Right atrium auricular region (tissue), 2 donors: Measurements from ENCODE around the gene PPP2R2C. TPM values are rescaled to one million over a fixed set of nuclear protein-coding genes. Genes with fewer than 3 reads are reported as not detected.

Experiments used
- DNase-seq: peaks from one replicate; pipeline ENCODE4 v3.0.0-alpha.2; 2019; ENCODE audit warnings: low spot score
- H3K27ac ChIP-seq, 2 donors: fragments of 200-600 bp; sonication (generic); 1 replicate in 1 of 2; 2 replicates in 1 of 2; pipeline ENCODE4 v1.5.1; 2016 to 2019
- H3K27me3 ChIP-seq, 2 donors: fragments of 200-600 bp; sonication (generic); one replicate each; pipeline versions ENCODE4 v1.5.1 to v1.6.0; 2017 to 2019
- H3K36me3 ChIP-seq: fragments of 200-600 bp; sonication (generic); one replicate; pipeline ENCODE4 v1.5.1; 2016
- H3K4me1 ChIP-seq, 2 donors: fragments of 200-600 bp; sonication (generic); one replicate each; pipeline versions ENCODE4 v1.5.1 to v1.6.0; 2017 to 2019
- H3K4me3 ChIP-seq, 2 donors: fragments of 200-600 bp; sonication (generic); 1 replicate in 1 of 2; 2 replicates in 1 of 2; pipeline ENCODE4 v1.5.1; 2017 to 2019; ENCODE audit warnings: mild to moderate bottlenecking in 1 of 2, moderate library complexity in 1 of 2
- H3K9me3 ChIP-seq, 2 donors: fragments of 200-600 bp; sonication (generic); one replicate each; pipeline ENCODE4 v1.5.1; 2019
- total RNA-seq, 2 donors: library from RNA; depleted of rRNA; stranded (reverse); fragments of >200 nt; gene quantifications; one replicate each; pipeline ENCODE4 v1.1.0, GENCODE V29; 2016
- TF ChIP-seq, protein P1 (sequence below), 2 donors: fragments of 200-600 bp; sonication (generic); IDR thresholded peaks; one replicate each; pipeline ENCODE4 v1.5.1; 2019; ENCODE audit warnings: antibody characterized with exemption in 2 of 2

Gene PPP2R2C
- total RNA-seq, 2 donors from 2014 or later: 4.6 to 5.7 TPM

- no peak for DNase-seq
- Histone ChIP-seq H3K9me3 (no peaks in the 10 kb centered on the region), H3K36me3 (peaks cover 47% of the 10 kb centered on the region), H3K27me3 (no peaks in the 10 kb centered on the region), H3K27ac (no peak overlapping the region), H3K4me3 (no peak overlapping the region), H3K4me1 (no peaks in the 10 kb centered on the region)
- TF ChIP-seq, protein P1, sequence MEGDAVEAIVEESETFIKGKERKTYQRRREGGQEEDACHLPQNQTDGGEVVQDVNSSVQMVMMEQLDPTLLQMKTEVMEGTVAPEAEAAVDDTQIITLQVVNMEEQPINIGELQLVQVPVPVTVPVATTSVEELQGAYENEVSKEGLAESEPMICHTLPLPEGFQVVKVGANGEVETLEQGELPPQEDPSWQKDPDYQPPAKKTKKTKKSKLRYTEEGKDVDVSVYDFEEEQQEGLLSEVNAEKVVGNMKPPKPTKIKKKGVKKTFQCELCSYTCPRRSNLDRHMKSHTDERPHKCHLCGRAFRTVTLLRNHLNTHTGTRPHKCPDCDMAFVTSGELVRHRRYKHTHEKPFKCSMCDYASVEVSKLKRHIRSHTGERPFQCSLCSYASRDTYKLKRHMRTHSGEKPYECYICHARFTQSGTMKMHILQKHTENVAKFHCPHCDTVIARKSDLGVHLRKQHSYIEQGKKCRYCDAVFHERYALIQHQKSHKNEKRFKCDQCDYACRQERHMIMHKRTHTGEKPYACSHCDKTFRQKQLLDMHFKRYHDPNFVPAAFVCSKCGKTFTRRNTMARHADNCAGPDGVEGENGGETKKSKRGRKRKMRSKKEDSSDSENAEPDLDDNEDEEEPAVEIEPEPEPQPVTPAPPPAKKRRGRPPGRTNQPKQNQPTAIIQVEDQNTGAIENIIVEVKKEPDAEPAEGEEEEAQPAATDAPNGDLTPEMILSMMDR (IDR thresholded peaks at IDR 0.05): no peak
These were observed 170.5 kb downstream of the PPP2R2C start for GRCh38 chr4:6301732-6302442.

GRCh38 chr4:6301051-6301731 is 171.2 kb downstream of the PPP2R2C start:
- H3K27ac ChIP-seq: no peak overlapping the region
- TF ChIP-seq, protein P1 (IDR thresholded peaks at IDR 0.05): no peak
- H3K9me3 ChIP-seq: no peaks in the 10 kb centered on the region
- H3K4me3 ChIP-seq: no peak overlapping the region
- H3K27me3 ChIP-seq: no peaks in the 10 kb centered on the region
- no peak for DNase-seq
- H3K36me3 ChIP-seq: peaks cover 50% of the 10 kb centered on the region
- no peaks in the 10 kb centered on the region for H3K4me1 ChIP-seq

GRCh38 chr4:6300359-6300758 is 172.1 kb downstream of the PPP2R2C start:
- no peaks in the 10 kb centered on the region for H3K9me3 ChIP-seq
- H3K4me1 ChIP-seq: no peaks in the 10 kb centered on the region
- H3K36me3 ChIP-seq: peaks cover 58% of the 10 kb centered on the region
- no peaks in the 10 kb centered on the region for H3K27me3 ChIP-seq
- H3K27ac ChIP-seq: no peak overlapping the region
- no peak overlapping the region for H3K4me3 ChIP-seq
- DNase-seq: no peak
- TF ChIP-seq, protein P1 (IDR thresholded peaks at IDR 0.05): no peak

DNA sequence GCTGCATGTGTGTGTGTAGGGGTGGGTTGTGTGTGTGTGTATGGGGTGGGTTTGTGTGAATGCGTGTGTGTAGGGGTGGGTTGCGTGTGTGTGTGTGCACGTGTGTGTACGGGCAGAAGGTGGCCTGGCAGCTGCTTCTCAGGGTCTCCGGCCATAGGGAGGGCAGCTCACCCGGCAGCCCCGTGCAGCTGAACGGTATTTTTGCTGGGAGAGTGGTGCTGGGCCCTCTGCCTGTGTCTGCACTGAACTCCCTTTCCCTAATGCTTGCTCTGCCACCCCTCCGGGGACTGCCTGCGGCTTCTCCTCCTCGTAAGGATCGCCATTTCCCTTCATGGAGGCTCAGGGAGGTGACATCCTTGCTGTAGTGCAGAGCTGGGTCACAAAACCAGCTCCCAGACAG is 172.5 kb downstream of the PPP2R2C start:
- DNase-seq: no peak
- peaks cover 63% of the 10 kb centered on the region for H3K36me3 ChIP-seq

GRCh38 chr4:6298852-6299251 is 173.6 kb downstream of the PPP2R2C start:
- peaks cover 67% of the 10 kb centered on the region for H3K36me3 ChIP-seq
- H3K4me1 ChIP-seq: no peaks in the 10 kb centered on the region
- H3K4me3 ChIP-seq: no peak overlapping the region
- no peak overlapping the region for H3K27ac ChIP-seq
- no peaks in the 10 kb centered on the region for H3K27me3 ChIP-seq
- TF ChIP-seq, protein P1 (IDR thresholded peaks at IDR 0.05): no peak
- H3K9me3 ChIP-seq: no peaks in the 10 kb centered on the region
- no peak for DNase-seq

More for the DNA sequence above, 172.5 kb downstream of the PPP2R2C start:
- TF ChIP-seq, protein P1 (IDR thresholded peaks at IDR 0.05): no peak
- H3K4me1 ChIP-seq: no peaks in the 10 kb centered on the region
- H3K27ac ChIP-seq: no peak overlapping the region
- H3K4me3 ChIP-seq: no peak overlapping the region
- no peaks in the 10 kb centered on the region for H3K9me3 ChIP-seq
- H3K27me3 ChIP-seq: no peaks in the 10 kb centered on the region
